Measurements from ENCODE around the gene RPH3AL. TPM values are rescaled to one million over a fixed set of nuclear protein-coding genes. Genes with fewer than 3 reads are reported as not detected.
"Not testable (repeated sequence)": the region's sequence is repeated elsewhere in the genome, so short reads cannot be mapped to it uniquely, and the experiment has no call there.

RPH3AL gene
- total RNA-seq, 2 experiments from 2014 or later = 2.4 to 2.8 TPM

GRCh38 chr17:245020-245419 is 107.6 kb downstream of the RPH3AL start:
- H3K27ac Mint-ChIP-seq = no peak overlapping the region

GRCh38 chr17:243924-244323 is 108.7 kb downstream of the RPH3AL start:
- CTCF ChIA-PET; H3K27ac Mint-ChIP-seq; H3K9me3 Mint-ChIP-seq; intact Hi-C loops (cut with DNase I, micrococcal nuclease); H3K4me1 Mint-ChIP-seq (ENCODE audit: low read depth); DNase-seq; H3K4me1 ChIP-seq (ENCODE audit: insufficient read depth, low read length); H3K9me3 ChIP-seq (ENCODE audit: control insufficient read depth in 1 of 2, insufficient read depth in 1 of 2, low read length in 2 of 2); ATAC-seq (ENCODE audit: poor library complexity); POLR2A ChIA-PET; H3K4me3 ChIP-seq (ENCODE audit: low read length); H3K27me3 Mint-ChIP-seq; H3K36me3 Mint-ChIP-seq (ENCODE audit: low read depth); H3K27me3 ChIP-seq (ENCODE audit: control insufficient read depth in 1 of 2, insufficient read depth in 2 of 2, low read length in 2 of 2); H3K4me3 Mint-ChIP-seq; H3K36me3 ChIP-seq (ENCODE audit: insufficient read depth, low read length); H3K27ac ChIP-seq (ENCODE audit: low read depth in 1 of 2, low read length in 2 of 2): not testable (repeated sequence)

More at GRCh38 chr17:245020-245419, 107.6 kb downstream of the RPH3AL start:
- no peaks in the 10 kb centered on the region for H3K9me3 Mint-ChIP-seq
- Histone ChIP-seq H3K36me3 (ENCODE audit: insufficient read depth, low read length) (no peaks in the 10 kb centered on the region), H3K4me1 (ENCODE audit: insufficient read depth, low read length) (no peaks in the 10 kb centered on the region), H3K27ac (ENCODE audit: low read depth in 1 of 2, low read length in 2 of 2) (no peak overlapping the region), H3K4me3 (ENCODE audit: low read length) (no peak overlapping the region), H3K9me3 (ENCODE audit: control insufficient read depth in 1 of 2, insufficient read depth in 1 of 2, low read length in 2 of 2) (no peaks in the 10 kb centered on the region), H3K27me3 (ENCODE audit: control insufficient read depth in 1 of 2, insufficient read depth in 2 of 2, low read length in 2 of 2) (no peaks in the 10 kb centered on the region)
- ChIA-PET POLR2A (no interaction called here), CTCF (no interaction called here)
- no peak overlapping the region for H3K4me3 Mint-ChIP-seq
- intact Hi-C loops (cut with DNase I, micrococcal nuclease) = no loop called here
- ATAC-seq (ENCODE audit: poor library complexity) (no peak), DNase-seq (no peak)
- no peaks in the 10 kb centered on the region for H3K4me1 Mint-ChIP-seq (ENCODE audit: low read depth)
- H3K36me3 Mint-ChIP-seq (ENCODE audit: low read depth) = no peaks in the 10 kb centered on the region
- no peak for TF ChIP-seq CTCF (IDR thresholded peaks at IDR 0.05)
- H3K27me3 Mint-ChIP-seq = no peaks in the 10 kb centered on the region

- H3K4me3 Mint-ChIP-seq = no peak overlapping the region
- H3K9me3 Mint-ChIP-seq = no peaks in the 10 kb centered on the region
- Histone ChIP-seq H3K27me3 (ENCODE audit: control insufficient read depth in 1 of 2, insufficient read depth in 2 of 2, low read length in 2 of 2) (no peaks in the 10 kb centered on the region), H3K36me3 (ENCODE audit: insufficient read depth, low read length) (no peaks in the 10 kb centered on the region), H3K4me3 (ENCODE audit: low read length) (no peak overlapping the region), H3K9me3 (ENCODE audit: control insufficient read depth in 1 of 2, insufficient read depth in 1 of 2, low read length in 2 of 2) (peaks cover 0 to 22% of the 10 kb centered on the region in 2 experiments), H3K27ac (ENCODE audit: low read depth in 1 of 2, low read length in 2 of 2) (no peak overlapping the region), H3K4me1 (ENCODE audit: insufficient read depth, low read length) (no peaks in the 10 kb centered on the region)
- intact Hi-C loops (cut with DNase I, micrococcal nuclease) = no loop called here
- no peak for ATAC-seq (ENCODE audit: poor library complexity)
- H3K27me3 Mint-ChIP-seq = no peaks in the 10 kb centered on the region
- no peak for DNase-seq
- H3K4me1 Mint-ChIP-seq (ENCODE audit: low read depth) = no peaks in the 10 kb centered on the region
- ChIA-PET POLR2A (no interaction called here), CTCF (no interaction called here)
- no peaks in the 10 kb centered on the region for H3K36me3 Mint-ChIP-seq (ENCODE audit: low read depth)
- TF ChIP-seq CTCF (IDR thresholded peaks at IDR 0.05) = no peak
- H3K27ac Mint-ChIP-seq = no peak overlapping the region
These were observed 113.7 kb downstream of the RPH3AL start for GRCh38 chr17:238964-239259.

- intact Hi-C loops (cut with DNase I, micrococcal nuclease) = no loop called here
- Mint-ChIP-seq H3K27me3 (no peaks in the 10 kb centered on the region), H3K9me3 (no peaks in the 10 kb centered on the region), H3K4me1 (ENCODE audit: low read depth) (no peaks in the 10 kb centered on the region), H3K36me3 (ENCODE audit: low read depth) (no peaks in the 10 kb centered on the region), H3K4me3 (no peak overlapping the region), H3K27ac (no peak overlapping the region)
- H3K4me3 ChIP-seq (ENCODE audit: low read length) = no peak overlapping the region
- DNase-seq (no peak), ATAC-seq (ENCODE audit: poor library complexity) (no peak)
- no peak overlapping the region for H3K27ac ChIP-seq (ENCODE audit: low read depth in 1 of 2, low read length in 2 of 2)
- ChIA-PET POLR2A (no interaction called here), CTCF (no interaction called here)
- no peaks in the 10 kb centered on the region for H3K4me1 ChIP-seq (ENCODE audit: insufficient read depth, low read length)
- H3K36me3 ChIP-seq (ENCODE audit: insufficient read depth, low read length) = no peaks in the 10 kb centered on the region
- H3K9me3 ChIP-seq (ENCODE audit: control insufficient read depth in 1 of 2, insufficient read depth in 1 of 2, low read length in 2 of 2) = peaks cover 0 to 22% of the 10 kb centered on the region in 2 experiments
- H3K27me3 ChIP-seq (ENCODE audit: control insufficient read depth in 1 of 2, insufficient read depth in 2 of 2, low read length in 2 of 2) = no peaks in the 10 kb centered on the region
- no peak for TF ChIP-seq CTCF (IDR thresholded peaks at IDR 0.05)
These were observed 114.3 kb downstream of the RPH3AL start for GRCh38 chr17:238071-238963.
